GM06990 (cell line): ENCODE measurements around the gene GRID1.

ENCODE experiments used
- DNase-seq: peaks from one replicate; pipeline ENCODE4 v3.0.0-alpha.2; 2011; ENCODE audit not compliant: insufficient read length; ENCODE audit errors: extremely low read depth
- H3K27me3 ChIP-seq: replicated peaks from 2 replicates; pipeline ENCODE4 v1.6.0; 2011; ENCODE audit warnings: low read length; ENCODE audit not compliant: control insufficient read depth, insufficient read depth
- H3K36me3 ChIP-seq: 2 replicates; pipeline ENCODE4 v1.5.1; 2011; ENCODE audit warnings: low read length; ENCODE audit not compliant: control insufficient read depth, insufficient read depth
- H3K4me3 ChIP-seq: replicated peaks from 2 replicates; pipeline ENCODE4 v1.5.1; 2011; ENCODE audit warnings: low read depth, mild to moderate bottlenecking, control low read depth, low read length
- CTCF ChIP-seq: IDR thresholded peaks from 2 replicates; pipeline ENCODE4 v1.5.1; 2011; ENCODE audit warnings: low read length, control low read depth, mild to moderate bottlenecking, inconsistent platforms; ENCODE audit not compliant: insufficient read depth, poor library complexity, severe bottlenecking

The GRID1 gene

DNA sequence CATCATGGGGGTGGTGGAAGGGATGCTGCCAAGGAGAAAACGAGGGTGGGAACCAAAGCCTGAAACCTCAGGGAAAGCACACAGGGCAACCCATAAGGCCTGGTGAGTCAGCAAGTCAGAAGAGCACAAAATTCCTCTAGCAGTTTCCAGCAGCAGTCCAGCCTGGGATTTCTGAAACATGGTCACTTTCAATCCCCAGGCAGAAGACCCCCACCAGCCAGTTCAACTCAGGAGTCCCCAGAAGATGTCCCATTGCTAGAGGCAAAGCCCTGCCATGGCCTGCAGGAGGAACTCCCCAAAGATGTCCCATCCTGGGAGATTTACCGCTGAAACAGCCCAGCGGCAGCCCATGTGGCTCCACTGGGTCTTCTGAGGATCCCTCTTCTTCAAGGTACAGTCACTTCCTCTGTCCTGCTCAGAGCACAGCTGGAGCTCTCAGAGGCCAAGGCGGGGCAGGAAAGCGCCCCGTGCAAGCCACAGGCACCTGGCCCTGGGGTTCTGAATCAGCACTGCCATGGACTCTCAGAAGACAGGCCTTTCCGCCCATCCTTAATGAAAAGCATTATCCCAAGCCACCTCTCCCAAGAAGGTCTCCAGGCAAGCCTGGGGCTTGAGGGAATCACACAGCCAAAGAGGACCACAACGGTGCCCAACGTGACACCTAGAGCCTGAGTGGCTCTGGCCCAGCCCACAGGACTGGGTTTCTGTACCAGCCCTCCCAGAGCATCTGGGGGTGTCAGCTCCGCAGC is 196.9 kb downstream of the GRID1 start:
- Histone ChIP-seq H3K27me3 (no peaks in the 10 kb centered on the region; the same call in 1 of the 2 replicates), H3K4me3 (no peak overlapping the region), H3K36me3 (no peaks in the 10 kb centered on the region)
- no peak for TF ChIP-seq CTCF
- DNase-seq = no peak

DNA sequence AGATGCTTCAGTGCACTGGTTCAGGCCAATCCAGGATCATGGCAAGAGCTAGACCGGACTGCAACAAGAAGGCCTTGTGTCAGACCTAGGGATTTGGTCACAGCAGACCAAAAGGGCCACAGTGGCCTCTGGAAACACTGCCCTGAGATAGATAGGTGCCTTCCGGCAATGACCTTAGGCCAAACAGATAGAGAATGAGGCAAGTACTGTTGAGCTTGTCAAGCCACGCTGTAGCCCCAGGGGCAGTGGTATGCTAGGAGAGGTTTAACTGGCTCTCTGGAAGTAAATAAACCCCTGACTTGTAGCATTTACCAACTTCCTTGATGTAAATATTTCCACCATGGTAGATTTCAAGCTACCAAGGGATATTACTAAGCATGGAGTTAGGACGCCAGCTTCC is 197.5 kb downstream of the GRID1 start:
- no peak for DNase-seq
- H3K36me3 ChIP-seq = no peaks in the 10 kb centered on the region
- no peak for TF ChIP-seq CTCF
- H3K4me3 ChIP-seq = no peak overlapping the region
- H3K27me3 ChIP-seq = no peaks in the 10 kb centered on the region; the same call in 1 of the 2 replicates

- DNase-seq = no peak
- no peaks in the 10 kb centered on the region for H3K36me3 ChIP-seq
- no peak overlapping the region for H3K4me3 ChIP-seq
- H3K27me3 ChIP-seq = no peaks in the 10 kb centered on the region; the same call in 1 of the 2 replicates
- no peak for TF ChIP-seq CTCF
Observed at GRCh38 chr10:86168256-86168655, 198.3 kb downstream of the GRID1 start.

DNA sequence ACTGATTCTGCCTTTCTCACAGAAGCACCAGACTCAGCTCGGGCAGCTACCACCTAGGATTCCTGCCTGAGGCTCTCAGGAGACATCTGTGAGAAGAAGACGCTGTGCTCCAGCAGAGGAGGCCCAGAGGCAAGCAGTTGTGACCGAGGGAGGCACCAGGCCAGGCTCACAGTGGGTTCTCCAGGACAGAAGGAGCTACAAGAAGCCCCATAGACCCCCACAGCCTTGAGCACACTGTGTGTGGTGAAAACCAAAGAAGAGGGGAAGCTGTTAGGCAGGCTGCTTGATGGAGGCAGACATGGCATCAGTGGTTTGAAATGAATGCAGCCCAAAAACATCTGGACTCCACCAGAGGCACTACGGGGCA is 198.8 kb downstream of the GRID1 start:
- no peak for TF ChIP-seq CTCF
- no peak overlapping the region for H3K4me3 ChIP-seq
- H3K36me3 ChIP-seq = no peaks in the 10 kb centered on the region
- no peaks in the 10 kb centered on the region; the same call in 1 of the 2 replicates for H3K27me3 ChIP-seq
- no peak for DNase-seq

- H3K4me3 ChIP-seq = no peak overlapping the region
- TF ChIP-seq CTCF = no peak
- H3K36me3 ChIP-seq = no peaks in the 10 kb centered on the region
- H3K27me3 ChIP-seq = no peaks in the 10 kb centered on the region; the same call in 1 of the 2 replicates
- DNase-seq = no peak
Observed at GRCh38 chr10:86167121-86167761, 199.4 kb downstream of the GRID1 start.

DNA sequence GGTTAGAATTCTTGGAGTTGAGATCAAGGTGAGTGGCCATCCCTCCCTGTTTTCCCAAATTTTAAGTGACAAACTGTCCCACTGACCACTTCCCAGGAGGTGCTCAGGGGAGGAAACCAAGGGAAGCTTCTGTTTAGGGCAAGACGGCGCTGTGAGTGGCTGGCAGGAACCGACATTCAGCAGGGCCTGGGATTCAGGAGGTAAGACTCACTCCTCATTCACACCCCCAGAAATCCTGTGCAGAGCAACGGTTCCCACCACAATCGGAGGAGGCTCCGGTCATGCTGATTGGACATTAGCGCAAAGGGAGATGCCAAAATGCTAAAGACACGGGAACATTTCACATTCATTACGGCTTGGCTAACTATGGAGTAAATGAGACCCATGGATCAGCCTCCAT is 200.9 kb downstream of the GRID1 start:
- no peaks in the 10 kb centered on the region for H3K27me3 ChIP-seq
- no peak overlapping the region for H3K4me3 ChIP-seq
- DNase-seq = no peak
- TF ChIP-seq CTCF = no peak
- no peaks in the 10 kb centered on the region for H3K36me3 ChIP-seq
